GM19035 (cell line): ENCODE data around the gene ITGBL1.

Source experiments
- ATAC-seq: cut with Tn5 transposase; IDR thresholded peaks from one replicate; pipeline ENCODE4 v1.9.1; 2021; ENCODE audit not compliant: unreplicated experiment

ITGBL1 gene

GRCh38 chr13:101556676-101557123, 104.2 kb downstream of the ITGBL1 start:
- no peak for ATAC-seq

- no peak for ATAC-seq
Observed at GRCh38 chr13:101565317-101565716, 112.8 kb downstream of the ITGBL1 start.

GRCh38 chr13:101567841-101568240, 115.4 kb downstream of the ITGBL1 start:
- ATAC-seq: no peak

GRCh38 chr13:101569807-101570206, 117.3 kb downstream of the ITGBL1 start:
- ATAC-seq: no peak

- no peak for ATAC-seq
Observed at GRCh38 chr13:101570410-101570809, 117.9 kb downstream of the ITGBL1 start.

GRCh38 chr13:101572456-101572855, 120.0 kb downstream of the ITGBL1 start:
- no peak for ATAC-seq

- no peak for ATAC-seq
Observed at GRCh38 chr13:101575581-101575980, 123.1 kb downstream of the ITGBL1 start.

- ATAC-seq: no peak
Observed at GRCh38 chr13:101576455-101576854, 124.0 kb downstream of the ITGBL1 start.

GRCh38 chr13:101576977-101577376, 124.5 kb downstream of the ITGBL1 start:
- ATAC-seq: no peak

- ATAC-seq: no peak
Observed at GRCh38 chr13:101579281-101579802, 126.9 kb downstream of the ITGBL1 start.

- ATAC-seq: no peak
Observed at GRCh38 chr13:101584331-101584730, 131.9 kb downstream of the ITGBL1 start.

GRCh38 chr13:101590479-101590878, 138.0 kb downstream of the ITGBL1 start:
- no peak for ATAC-seq

- ATAC-seq: no peak
Observed at GRCh38 chr13:101594936-101595335, 142.5 kb downstream of the ITGBL1 start.

GRCh38 chr13:101596803-101597202, 144.3 kb downstream of the ITGBL1 start:
- no peak for ATAC-seq

- no peak for ATAC-seq
Observed at GRCh38 chr13:101611491-101612475, 159.3 kb downstream of the ITGBL1 start.

GRCh38 chr13:101612735-101613134, 160.3 kb downstream of the ITGBL1 start:
- ATAC-seq: no peak

GRCh38 chr13:101614491-101614890, 162.0 kb downstream of the ITGBL1 start:
- ATAC-seq: no peak

GRCh38 chr13:101618440-101619187, 166.1 kb downstream of the ITGBL1 start:
- ATAC-seq: no peak

- ATAC-seq: no peak
Observed at GRCh38 chr13:101621099-101621498, 168.6 kb downstream of the ITGBL1 start.

GRCh38 chr13:101623470-101624209, 171.2 kb downstream of the ITGBL1 start:
- ATAC-seq: no peak
